HFF-Myc (cell line): ENCODE data around the gene ANKRD1.

Experiments used
- DNase-seq: peaks from one replicate; pipeline ENCODE4 v3.0.0-alpha.2; 2011; ENCODE audit warnings: low read depth; ENCODE audit errors: extremely low read depth
- H3K4me3 ChIP-seq: replicated peaks from 2 replicates; pipeline ENCODE4 v1.5.1; 2011; ENCODE audit warnings: low read depth, mild to moderate bottlenecking, control low read depth, low read length
- TF ChIP-seq, protein P1 (sequence below): IDR thresholded peaks from 2 replicates; pipeline ENCODE4 v1.5.1; 2012; ENCODE audit warnings: mild to moderate bottlenecking, low read depth, low read length, control low read depth; ENCODE audit errors: missing control alignments

Gene ANKRD1

DNA sequence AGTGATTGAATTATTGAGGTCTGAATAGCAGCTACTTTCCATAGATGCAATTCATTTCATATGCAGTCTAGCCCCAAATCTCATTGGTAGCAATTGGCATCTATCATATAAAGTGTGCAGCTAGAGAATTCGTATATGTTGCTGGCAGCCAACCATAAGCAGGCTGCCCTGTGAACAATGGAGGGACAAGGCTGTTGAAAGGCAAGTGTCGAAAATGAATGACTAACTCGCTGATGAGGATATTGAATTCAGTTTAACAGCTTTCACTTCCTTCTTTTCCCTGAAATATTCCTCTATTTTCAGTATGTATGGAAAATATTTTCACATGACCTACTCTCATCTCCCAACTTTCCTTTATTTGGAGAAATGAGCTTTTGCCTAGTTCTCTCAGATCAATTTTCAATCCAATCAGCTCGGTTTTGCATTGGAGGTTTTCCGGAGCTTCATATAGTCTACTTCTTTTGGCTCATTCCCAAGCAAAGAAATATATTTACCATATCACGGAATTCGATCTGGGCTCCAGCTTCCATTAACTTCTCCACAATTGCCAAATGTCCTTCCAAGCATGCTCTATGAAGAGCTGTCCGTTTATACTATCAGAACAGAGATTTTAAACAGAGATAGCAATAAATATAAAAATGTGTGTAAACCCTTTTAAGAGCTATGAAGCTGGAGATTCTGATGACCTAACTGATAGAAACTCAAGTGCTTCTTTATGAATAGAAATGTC is 3.5 kb downstream of the ANKRD1 start:
- TF ChIP-seq, protein P1, sequence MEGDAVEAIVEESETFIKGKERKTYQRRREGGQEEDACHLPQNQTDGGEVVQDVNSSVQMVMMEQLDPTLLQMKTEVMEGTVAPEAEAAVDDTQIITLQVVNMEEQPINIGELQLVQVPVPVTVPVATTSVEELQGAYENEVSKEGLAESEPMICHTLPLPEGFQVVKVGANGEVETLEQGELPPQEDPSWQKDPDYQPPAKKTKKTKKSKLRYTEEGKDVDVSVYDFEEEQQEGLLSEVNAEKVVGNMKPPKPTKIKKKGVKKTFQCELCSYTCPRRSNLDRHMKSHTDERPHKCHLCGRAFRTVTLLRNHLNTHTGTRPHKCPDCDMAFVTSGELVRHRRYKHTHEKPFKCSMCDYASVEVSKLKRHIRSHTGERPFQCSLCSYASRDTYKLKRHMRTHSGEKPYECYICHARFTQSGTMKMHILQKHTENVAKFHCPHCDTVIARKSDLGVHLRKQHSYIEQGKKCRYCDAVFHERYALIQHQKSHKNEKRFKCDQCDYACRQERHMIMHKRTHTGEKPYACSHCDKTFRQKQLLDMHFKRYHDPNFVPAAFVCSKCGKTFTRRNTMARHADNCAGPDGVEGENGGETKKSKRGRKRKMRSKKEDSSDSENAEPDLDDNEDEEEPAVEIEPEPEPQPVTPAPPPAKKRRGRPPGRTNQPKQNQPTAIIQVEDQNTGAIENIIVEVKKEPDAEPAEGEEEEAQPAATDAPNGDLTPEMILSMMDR = no peak
- no peak overlapping the region for H3K4me3 ChIP-seq
- no peak for DNase-seq

DNA sequence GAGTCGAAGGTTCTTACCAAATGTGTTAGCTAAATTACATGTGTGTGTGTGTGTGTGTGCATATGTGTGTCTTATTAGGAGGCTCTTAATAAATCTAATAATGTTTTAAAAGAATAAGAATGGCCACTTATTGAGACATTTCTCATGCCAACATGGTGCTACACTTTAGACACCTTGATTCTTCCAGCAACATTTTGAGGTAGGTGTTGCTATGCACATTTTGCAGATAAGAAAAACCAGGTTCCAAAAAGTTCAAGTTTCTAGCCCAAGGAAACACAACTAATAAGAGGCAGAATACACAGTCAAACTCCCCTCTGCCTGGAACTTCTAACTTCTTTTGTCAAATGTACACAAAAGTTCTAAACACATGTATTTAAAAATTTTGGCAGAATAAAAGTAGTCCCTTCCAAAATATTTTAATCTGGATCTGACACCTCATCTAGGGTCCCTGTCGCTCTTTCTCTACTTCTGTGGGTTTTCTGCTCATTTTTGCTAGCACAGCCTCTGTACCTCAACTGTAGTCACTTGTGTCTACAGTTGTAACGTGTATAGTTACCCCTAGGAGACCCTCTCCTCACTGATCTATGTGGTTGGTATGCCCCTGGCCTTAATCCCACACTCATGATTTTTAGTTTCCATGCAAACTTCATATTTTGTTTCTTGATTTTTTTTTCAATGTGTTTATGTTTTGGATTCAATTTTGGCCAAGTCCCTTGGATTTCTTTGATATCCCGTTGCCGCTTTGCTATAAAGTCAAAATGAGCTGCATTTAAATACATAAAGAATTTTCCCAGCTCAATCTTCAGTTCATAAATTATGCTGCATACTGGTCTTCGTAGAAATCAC is 4.3 kb downstream of the ANKRD1 start:
- H3K4me3 ChIP-seq = no peak overlapping the region
- DNase-seq = no peak
- TF ChIP-seq, protein P1 = no peak

DNA sequence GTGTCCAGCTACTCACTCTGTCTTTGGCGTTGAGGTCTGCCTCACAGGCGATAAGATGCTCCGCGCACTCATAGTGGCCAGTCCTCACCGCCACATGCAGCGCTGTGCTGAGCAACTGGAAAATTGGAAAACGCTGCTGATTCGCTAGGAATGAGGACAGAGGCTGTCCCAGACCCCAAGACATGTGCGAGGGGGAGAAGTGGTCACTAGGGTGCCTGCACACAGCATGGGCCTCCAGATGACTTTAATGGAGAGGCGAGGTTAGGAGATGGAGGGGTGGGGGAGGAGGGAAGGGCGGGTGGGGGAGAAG is 5.2 kb downstream of the ANKRD1 start:
- TF ChIP-seq, protein P1 = no peak
- no peak for DNase-seq
- H3K4me3 ChIP-seq = no peak overlapping the region

DNA sequence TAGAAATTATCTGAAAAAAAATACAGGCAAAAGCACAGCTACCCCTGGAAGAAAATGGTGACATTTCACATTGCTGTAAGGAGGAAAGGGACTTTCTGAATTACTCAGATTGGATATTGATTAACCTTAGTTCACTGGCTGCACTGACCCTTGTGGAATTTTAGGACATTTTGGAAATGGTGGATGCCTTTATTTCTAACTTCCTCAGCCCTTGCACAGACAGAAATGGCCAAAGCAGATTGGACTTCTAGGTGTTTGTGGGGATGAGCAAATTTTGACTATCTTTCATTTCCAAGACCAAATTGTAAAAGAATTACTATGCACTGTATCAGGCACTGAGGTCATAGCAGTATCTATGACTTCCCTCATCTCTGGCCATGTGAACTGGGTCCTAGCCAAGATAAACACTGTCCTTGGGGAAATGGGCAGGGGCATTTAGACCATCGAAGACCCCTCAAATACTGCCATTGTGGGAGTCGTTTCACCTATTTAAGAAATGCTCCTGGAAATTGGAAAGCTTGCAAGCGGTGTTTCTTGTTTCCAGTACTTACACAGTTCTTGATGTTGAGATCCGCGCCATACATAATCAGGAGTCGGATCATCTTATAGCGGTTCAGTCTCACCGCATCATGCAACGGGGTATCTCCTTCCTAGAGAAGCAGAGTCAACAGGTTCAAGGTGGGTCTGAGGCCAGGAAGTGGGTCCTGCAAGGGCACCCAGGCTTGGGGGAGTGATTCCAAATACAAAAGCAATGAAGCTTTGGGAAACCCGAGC is 5.7 kb downstream of the ANKRD1 start:
- DNase-seq = no peak
- TF ChIP-seq, protein P1 = no peak
- no peak overlapping the region for H3K4me3 ChIP-seq

DNA sequence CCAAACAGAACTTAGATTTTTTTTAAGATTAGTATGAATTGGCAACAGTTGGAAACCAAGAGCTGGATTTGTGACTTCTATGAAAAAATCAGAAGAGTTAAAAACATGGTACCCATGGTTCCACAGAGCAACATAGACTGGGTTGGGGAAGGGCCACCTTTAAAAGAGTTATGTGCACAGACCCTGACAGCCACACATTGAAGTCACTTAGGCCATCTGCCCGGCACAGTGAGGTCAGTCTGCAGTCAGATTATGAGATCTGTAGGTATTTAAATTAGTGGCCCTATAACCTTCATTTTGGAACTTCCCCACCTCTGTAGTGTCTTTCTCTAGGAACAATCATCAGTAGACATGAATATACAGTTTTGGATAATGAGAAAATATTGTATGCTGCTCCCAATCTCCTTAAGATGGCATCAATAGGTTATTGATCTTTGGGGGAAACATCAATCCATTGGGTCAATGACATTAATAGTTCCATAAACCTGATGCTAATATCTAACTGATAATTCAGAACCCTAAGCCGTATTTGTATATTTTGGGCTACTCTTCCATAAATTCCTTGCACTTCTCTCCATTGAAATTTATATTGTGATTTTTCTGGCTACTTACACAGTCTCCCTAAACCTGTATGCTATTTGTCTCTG is 7.0 kb downstream of the ANKRD1 start:
- H3K4me3 ChIP-seq = no peak overlapping the region
- TF ChIP-seq, protein P1 = no peak
- no peak for DNase-seq

DNA sequence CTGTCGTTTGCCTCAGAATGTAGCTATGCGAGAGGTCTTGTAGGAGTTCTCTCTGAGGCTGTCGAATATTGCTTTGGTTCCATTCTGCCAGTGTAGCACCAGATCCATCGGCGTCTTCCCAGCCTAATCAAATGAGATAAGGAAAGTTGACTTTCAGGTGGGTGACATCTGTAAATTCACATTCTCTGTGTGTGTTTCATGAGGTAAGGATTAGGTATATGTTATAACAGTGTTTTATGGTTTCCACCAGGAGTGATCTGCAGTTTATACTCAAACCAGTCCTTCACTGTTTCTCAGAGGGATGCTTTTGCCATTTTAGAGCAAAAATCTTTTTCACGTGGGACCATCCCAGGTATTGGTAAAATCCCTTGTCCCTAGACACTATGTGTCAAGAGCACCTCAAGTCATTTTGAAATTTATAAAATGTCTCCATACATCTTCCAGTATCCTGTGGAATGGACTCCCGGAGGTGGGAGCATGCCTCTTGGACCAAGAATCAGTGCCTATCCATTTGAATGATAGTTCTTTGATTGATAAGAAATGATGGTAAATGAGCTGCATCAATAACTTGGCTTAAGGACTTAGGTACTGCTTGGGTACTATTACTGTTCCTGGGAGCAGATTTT is 7.9 kb downstream of the ANKRD1 start:
- H3K4me3 ChIP-seq = no peak overlapping the region
- TF ChIP-seq, protein P1 = no peak
- DNase-seq = no peak
